NCI-H2171 treated with DMSO at 0.1 percent for 48 hours (cell line): ENCODE results near the gene FADD.

Experiments
- DNase-seq: peaks from one replicate; lab custom pipeline; 2025; lab: John Stamatoyannopoulos, UW

Gene FADD

GRCh38 chr11:70202920-70203750, at the start of gene FADD:
FADD (plus strand) TSS chr11:70203296; CDS start chr11:70203460, 164 bp downstream.
- DNase-seq = peak; percentile 77

GRCh38 chr11:70155386-70155785, 47.7 kb upstream of the FADD start:
- DNase-seq = no peak

- no peak for DNase-seq
Observed at GRCh38 chr11:70156291-70157037, 46.6 kb upstream of the FADD start.

GRCh38 chr11:70158201-70158600, 44.9 kb upstream of the FADD start:
- DNase-seq = no peak

- no peak for DNase-seq
Observed at GRCh38 chr11:70158757-70159389, 44.2 kb upstream of the FADD start.

- no peak for DNase-seq
Observed at GRCh38 chr11:70159627-70160570, 43.2 kb upstream of the FADD start.

GRCh38 chr11:70161043-70161625, 42.0 kb upstream of the FADD start:
- no peak for DNase-seq

- no peak for DNase-seq
Observed at GRCh38 chr11:70164705-70165104, 38.4 kb upstream of the FADD start.

- DNase-seq = no peak
Observed at GRCh38 chr11:70167120-70167519, 36.0 kb upstream of the FADD start.

GRCh38 chr11:70167723-70168404, 35.2 kb upstream of the FADD start:
- DNase-seq = no peak

GRCh38 chr11:70168405-70168754, 34.7 kb upstream of the FADD start:
- DNase-seq = no peak

GRCh38 chr11:70169127-70169526, 34.0 kb upstream of the FADD start:
- no peak for DNase-seq

GRCh38 chr11:70169632-70170031, 33.5 kb upstream of the FADD start:
- no peak for DNase-seq

GRCh38 chr11:70170596-70171210, 32.4 kb upstream of the FADD start:
- no peak for DNase-seq

GRCh38 chr11:70173018-70173417, 30.1 kb upstream of the FADD start:
- DNase-seq = no peak

- peak; percentile 12 for DNase-seq
Observed at GRCh38 chr11:70174547-70175235, 28.4 kb upstream of the FADD start.

GRCh38 chr11:70175236-70175698, 27.8 kb upstream of the FADD start:
- no peak for DNase-seq

- peak; percentile 4 for DNase-seq
Observed at GRCh38 chr11:70176940-70177689, 26.0 kb upstream of the FADD start.

- DNase-seq = no peak
Observed at GRCh38 chr11:70180906-70181305, 22.2 kb upstream of the FADD start.
